ENCODE results near the gene DCLK1. TPM values are rescaled to one million over a fixed set of nuclear protein-coding genes. Genes with fewer than 3 reads are reported as not detected.

Gene DCLK1
- total and polyA plus RNA-seq, 2 donors (not counting 1 experiment from before 2014, with no cell fraction given) = 0.56 to 6.3 TPM

DNA sequence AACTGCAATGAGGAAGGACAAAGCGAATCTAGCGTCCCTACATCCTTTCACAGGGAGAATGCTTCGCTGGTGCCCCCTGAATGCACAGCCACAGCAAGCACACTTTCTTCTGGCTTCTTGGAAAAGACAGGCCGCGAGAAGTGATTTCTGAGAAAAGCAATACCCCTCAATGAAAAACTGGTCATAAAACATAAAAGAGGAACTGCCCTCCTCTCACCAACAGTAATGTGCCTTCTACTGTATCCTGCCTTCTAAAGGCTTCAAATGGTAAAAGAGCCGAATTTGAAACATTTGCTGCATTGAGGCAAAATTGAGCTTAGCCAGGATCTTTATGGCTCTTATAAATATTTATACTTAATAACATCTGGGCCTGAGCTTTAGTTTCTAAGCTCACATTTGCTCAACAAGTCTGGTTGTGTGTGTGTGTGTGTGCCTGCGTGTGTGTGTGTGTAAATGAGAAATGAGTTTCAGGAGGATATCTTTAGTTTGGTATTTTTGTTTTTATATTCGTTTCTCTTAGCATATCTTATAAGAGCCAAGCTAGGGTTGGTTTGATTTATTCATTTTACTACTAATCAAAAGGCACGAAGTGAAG lies 408.6 kb downstream of the DCLK1 start:
- peak in 1 of 2 donors; percentile 79 for DNase-seq (ENCODE audit: low read depth in 2 of 2)
- TF ChIP-seq EZH2 (IDR thresholded peaks at IDR 0.05; ENCODE audit: low read length, missing control alignments) = no peak
- TF ChIP-seq, protein P1, sequence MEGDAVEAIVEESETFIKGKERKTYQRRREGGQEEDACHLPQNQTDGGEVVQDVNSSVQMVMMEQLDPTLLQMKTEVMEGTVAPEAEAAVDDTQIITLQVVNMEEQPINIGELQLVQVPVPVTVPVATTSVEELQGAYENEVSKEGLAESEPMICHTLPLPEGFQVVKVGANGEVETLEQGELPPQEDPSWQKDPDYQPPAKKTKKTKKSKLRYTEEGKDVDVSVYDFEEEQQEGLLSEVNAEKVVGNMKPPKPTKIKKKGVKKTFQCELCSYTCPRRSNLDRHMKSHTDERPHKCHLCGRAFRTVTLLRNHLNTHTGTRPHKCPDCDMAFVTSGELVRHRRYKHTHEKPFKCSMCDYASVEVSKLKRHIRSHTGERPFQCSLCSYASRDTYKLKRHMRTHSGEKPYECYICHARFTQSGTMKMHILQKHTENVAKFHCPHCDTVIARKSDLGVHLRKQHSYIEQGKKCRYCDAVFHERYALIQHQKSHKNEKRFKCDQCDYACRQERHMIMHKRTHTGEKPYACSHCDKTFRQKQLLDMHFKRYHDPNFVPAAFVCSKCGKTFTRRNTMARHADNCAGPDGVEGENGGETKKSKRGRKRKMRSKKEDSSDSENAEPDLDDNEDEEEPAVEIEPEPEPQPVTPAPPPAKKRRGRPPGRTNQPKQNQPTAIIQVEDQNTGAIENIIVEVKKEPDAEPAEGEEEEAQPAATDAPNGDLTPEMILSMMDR (conservative IDR thresholded peaks at IDR 0.05 in 1 of 2, IDR thresholded peaks at IDR 0.05 in 1 of 2; ENCODE audit: low read depth in 1 of 2, low read length in 2 of 2) = no peak
- Histone ChIP-seq H3K4me3 (replicated peaks in 1 of 4; ENCODE audit: control extremely low read depth in 1 of 4, insufficient read depth in 1 of 4, low read depth in 3 of 4, low read length in 4 of 4) (no peak overlapping the region), H3K9me3 (ENCODE audit: control insufficient read depth, insufficient read depth, low read depth, low read length) (no peaks in the 10 kb centered on the region), H4K20me1 (ENCODE audit: control insufficient read depth, extremely low read depth, insufficient read depth, low read length) (no peaks in the 10 kb centered on the region), H3K27ac (ENCODE audit: insufficient read depth, low read length) (no peak overlapping the region), H3K79me2 (ENCODE audit: control insufficient read depth, insufficient read depth, low read length) (no peaks in the 10 kb centered on the region), H3K4me1 (ENCODE audit: control insufficient read depth, extremely low read depth, insufficient read depth, low read length) (peaks cover 13% of the 10 kb centered on the region), H2AFZ (ENCODE audit: low read length) (no peak overlapping the region), H3K36me3 (ENCODE audit: control insufficient read depth, insufficient read depth, low read length) (no peaks in the 10 kb centered on the region), H3K9ac (ENCODE audit: insufficient read depth, low read length) (no peak overlapping the region), H3K27me3 (ENCODE audit: control insufficient read depth, insufficient read depth, low read length) (no peaks in the 10 kb centered on the region), H3K4me2 (ENCODE audit: extremely low read depth, insufficient read depth, low read length) (no peak overlapping the region)

DNA sequence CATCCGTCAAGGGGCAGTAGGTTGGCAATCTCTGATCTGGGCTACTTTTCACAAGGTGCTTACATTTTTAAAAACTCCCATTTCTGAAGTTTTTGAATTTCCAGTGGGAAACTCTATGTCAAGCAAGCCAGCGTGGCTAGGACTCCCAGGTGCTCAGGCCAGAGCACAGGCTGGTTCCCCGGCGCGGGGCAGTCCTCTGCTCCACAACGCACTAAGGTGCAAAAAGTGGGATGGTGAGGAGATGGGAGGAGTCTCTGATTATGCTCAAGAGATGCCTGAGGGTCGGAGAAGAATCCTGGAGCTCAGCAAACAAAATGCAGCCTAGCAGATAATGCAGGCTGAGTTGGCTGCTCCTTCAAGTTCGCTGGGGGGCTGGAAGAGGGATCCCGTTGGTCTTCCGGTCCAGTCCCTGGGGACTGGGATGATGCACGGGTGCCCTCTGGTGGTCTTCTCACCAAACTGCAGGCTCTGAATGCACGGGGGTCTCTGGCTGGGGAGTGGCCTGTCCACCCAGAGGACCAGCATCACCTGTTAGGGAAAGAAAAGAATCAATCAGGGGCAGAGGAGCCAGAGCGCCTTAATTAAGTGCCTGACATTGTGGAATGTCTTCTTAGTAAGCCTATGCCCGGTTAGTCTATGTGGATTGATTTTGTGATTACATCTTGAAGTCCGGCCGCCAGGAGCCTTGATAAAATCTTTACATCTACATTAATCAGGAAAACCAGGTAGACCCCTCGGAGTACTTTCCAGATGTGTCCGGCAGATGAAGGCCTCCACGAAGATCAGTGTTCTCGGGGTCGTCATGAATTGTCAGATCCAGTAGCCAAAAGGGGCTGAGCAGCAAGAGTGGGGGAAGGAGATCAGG lies 410.3 kb downstream of the DCLK1 start:
- H3K9me3 ChIP-seq (ENCODE audit: control insufficient read depth, insufficient read depth, low read depth, low read length) = no peaks in the 10 kb centered on the region
- H4K20me1 ChIP-seq (ENCODE audit: control insufficient read depth, extremely low read depth, insufficient read depth, low read length) = no peaks in the 10 kb centered on the region
- H2AFZ ChIP-seq (ENCODE audit: low read length) = peak overlapping the region; percentile 72
- H3K4me2 ChIP-seq (ENCODE audit: extremely low read depth, insufficient read depth, low read length) = peak overlapping the region; percentile 75
- peaks cover 15% of the 10 kb centered on the region for H3K4me1 ChIP-seq (ENCODE audit: control insufficient read depth, extremely low read depth, insufficient read depth, low read length)
- H3K36me3 ChIP-seq (ENCODE audit: control insufficient read depth, insufficient read depth, low read length) = no peaks in the 10 kb centered on the region
- peak; percentile 39 to 53 for DNase-seq (ENCODE audit: low read depth in 2 of 2)
- H3K79me2 ChIP-seq (ENCODE audit: control insufficient read depth, insufficient read depth, low read length) = no peaks in the 10 kb centered on the region
- no peak overlapping the region for H3K27ac ChIP-seq (ENCODE audit: insufficient read depth, low read length)
- H3K9ac ChIP-seq (ENCODE audit: insufficient read depth, low read length) = no peak overlapping the region
- no peak for TF ChIP-seq EZH2 (IDR thresholded peaks at IDR 0.05; ENCODE audit: low read length, missing control alignments)
- TF ChIP-seq, protein P1 (conservative IDR thresholded peaks at IDR 0.05 in 1 of 2, IDR thresholded peaks at IDR 0.05 in 1 of 2; ENCODE audit: low read depth in 1 of 2, low read length in 2 of 2) = peak; percentile 93 to 99
- H3K27me3 ChIP-seq (ENCODE audit: control insufficient read depth, insufficient read depth, low read length) = no peaks in the 10 kb centered on the region
- H3K4me3 ChIP-seq (replicated peaks in 1 of 4; ENCODE audit: control extremely low read depth in 1 of 4, insufficient read depth in 1 of 4, low read depth in 3 of 4, low read length in 4 of 4) = peak overlapping the region in 3 of 4 experiments; percentile 35 to 56 (median 36)

DNA sequence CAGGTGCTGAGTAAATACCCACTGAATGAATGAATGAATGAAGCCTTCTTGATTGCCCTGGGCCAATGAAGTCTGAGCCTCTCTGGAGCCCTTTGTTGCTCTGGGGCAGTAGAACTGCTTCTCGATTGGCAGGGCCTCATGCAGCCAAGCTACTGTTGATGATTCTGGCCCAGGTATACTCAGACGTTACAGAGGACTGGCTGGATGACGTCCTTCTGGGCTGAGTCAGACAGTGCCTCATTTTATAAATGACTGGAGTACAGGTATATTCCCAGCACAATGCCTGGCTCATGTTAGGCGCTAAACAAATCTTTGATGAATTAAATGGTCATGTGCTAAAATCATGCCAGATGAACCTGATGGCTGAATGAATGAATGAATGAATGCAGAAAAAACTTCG lies 410.9 kb downstream of the DCLK1 start:
- Histone ChIP-seq H3K36me3 (ENCODE audit: control insufficient read depth, insufficient read depth, low read length) (no peaks in the 10 kb centered on the region), H3K4me2 (ENCODE audit: extremely low read depth, insufficient read depth, low read length) (no peak overlapping the region), H3K4me1 (ENCODE audit: control insufficient read depth, extremely low read depth, insufficient read depth, low read length) (peaks cover 15% of the 10 kb centered on the region), H3K27ac (ENCODE audit: insufficient read depth, low read length) (no peak overlapping the region), H2AFZ (ENCODE audit: low read length) (no peak overlapping the region), H3K27me3 (ENCODE audit: control insufficient read depth, insufficient read depth, low read length) (no peaks in the 10 kb centered on the region), H4K20me1 (ENCODE audit: control insufficient read depth, extremely low read depth, insufficient read depth, low read length) (no peaks in the 10 kb centered on the region), H3K9ac (ENCODE audit: insufficient read depth, low read length) (no peak overlapping the region), H3K9me3 (ENCODE audit: control insufficient read depth, insufficient read depth, low read depth, low read length) (no peaks in the 10 kb centered on the region), H3K79me2 (ENCODE audit: control insufficient read depth, insufficient read depth, low read length) (no peaks in the 10 kb centered on the region), H3K4me3 (replicated peaks in 1 of 4; ENCODE audit: control extremely low read depth in 1 of 4, insufficient read depth in 1 of 4, low read depth in 3 of 4, low read length in 4 of 4) (no peak overlapping the region)
- TF ChIP-seq, protein P1 (conservative IDR thresholded peaks at IDR 0.05 in 1 of 2, IDR thresholded peaks at IDR 0.05 in 1 of 2; ENCODE audit: low read depth in 1 of 2, low read length in 2 of 2) = no peak
- no peak for TF ChIP-seq EZH2 (IDR thresholded peaks at IDR 0.05; ENCODE audit: low read length, missing control alignments)
- no peak for DNase-seq (ENCODE audit: low read depth in 2 of 2)
